Body of pancreas (tissue), 4 donors: ENCODE results near the gene OLA1.

Experiments used
- CTCF ChIP-seq, 7 experiments: fragments of 450-650 bp in 4 of 7; fragments of 200-600 bp in 3 of 7; sonication (generic) in 3 of 7; IDR thresholded peaks; one replicate each; pipeline ENCODE4 v1.5.1; 2016 to 2019; ENCODE audit warnings: antibody characterized with exemption in 7 of 7
- POLR2A ChIP-seq, 3 donors: fragments of 450-650 bp; IDR thresholded peaks; one replicate each; pipeline ENCODE4 v1.6.1; 2016; ENCODE audit warnings: antibody characterized with exemption in 3 of 3, mild to moderate bottlenecking in 2 of 3

- TF ChIP-seq CTCF (IDR thresholded peaks at IDR 0.05) (no peak), POLR2A (IDR thresholded peaks at IDR 0.05) (no peak)
Measured at GRCh38 chr2:174054926-174055325, 193.4 kb downstream of the OLA1 start.
